SW480 (cell line): ENCODE data around the gene TPSB2.

Experiments used
- DNase-seq: peaks from one replicate; pipeline ENCODE4 v3.0.0-alpha.2; 2016; ENCODE audit warnings: low spot score

The TPSB2 gene

DNA sequence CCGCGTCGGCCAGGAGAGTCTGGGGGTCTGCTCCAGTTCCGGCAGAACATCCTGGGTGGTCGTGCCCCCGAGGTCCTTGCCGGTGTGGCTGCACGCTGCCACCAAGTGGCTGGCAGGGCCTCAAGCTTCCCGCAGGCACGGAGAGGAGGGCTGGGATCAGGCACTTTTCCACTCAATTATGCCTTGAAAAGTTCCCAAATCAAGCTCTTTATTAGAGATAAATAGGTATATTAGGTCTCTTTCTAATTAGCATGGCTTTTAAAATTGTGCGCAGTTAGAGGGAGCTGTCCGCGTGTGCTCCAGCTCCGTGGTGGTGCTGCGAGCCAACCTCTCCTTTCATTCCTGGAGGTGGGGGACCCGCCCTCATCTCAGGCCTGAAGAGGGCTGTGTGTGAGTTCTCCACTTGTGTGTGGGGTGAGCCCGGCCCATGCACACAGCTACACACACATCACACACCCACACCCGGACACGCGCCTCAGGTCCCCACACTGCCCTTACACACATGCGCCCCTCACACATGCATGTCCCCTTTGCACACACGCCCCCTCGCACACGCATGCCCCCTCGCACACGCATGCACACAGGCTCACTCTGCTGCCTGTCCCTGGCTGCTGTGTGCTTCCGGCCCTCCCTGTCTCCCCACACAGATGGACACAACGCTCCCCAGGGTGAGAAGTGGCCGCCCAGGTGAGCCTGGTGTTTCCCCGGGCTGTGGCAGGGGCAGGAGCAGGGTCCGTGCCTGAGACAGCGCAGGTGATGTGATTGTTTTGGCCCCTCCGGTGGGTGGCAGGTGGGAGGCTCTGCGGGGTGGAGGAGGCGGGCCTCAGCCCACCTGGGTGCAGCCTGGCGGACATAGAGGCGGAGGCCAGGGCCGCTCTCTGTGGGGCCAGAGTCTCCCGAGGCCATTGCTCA is 48.3 kb downstream of the TPSB2 start:
- DNase-seq, result no peak

DNA sequence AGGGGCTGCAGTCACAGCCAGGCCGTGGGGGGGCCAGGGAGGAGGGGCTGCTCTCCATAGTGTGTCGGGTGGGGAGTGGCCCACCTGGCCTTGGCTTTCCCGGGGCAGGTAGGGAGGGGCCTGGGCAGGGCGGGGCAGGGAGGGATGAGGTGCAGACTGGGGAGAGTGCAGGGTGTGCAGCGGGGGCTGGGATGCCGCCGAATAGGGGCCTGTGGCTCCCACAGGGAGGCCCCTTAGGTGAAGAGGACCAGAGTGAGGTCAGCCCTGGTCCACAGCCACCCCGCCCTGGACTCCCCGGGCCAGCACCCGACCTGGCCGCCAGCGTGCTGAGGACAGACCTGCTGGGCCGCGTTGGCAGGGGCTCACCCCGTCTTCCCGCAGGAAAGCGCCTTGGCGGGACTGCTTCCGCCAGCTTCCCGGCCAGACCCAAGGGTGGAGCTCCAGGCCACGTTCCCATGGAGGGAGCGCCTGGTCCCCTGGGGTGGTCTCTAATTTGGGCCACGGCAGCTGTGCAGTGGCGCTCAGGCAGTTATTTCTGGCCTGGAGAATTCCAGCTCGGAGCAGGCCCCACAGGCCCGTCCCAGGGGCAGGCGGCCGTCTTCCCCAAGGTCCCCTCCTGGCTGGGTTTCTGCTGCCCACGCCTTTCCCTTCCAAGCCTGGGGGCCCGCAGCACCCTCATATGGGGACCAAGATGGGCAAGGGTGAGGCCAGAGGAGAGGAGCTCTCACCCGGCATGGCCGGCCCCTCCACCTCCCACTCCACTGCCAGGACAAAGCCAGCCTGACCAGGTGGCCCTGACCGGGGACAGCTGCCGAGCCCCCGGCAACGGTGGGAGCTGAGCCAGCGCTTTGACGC is 49.2 kb downstream of the TPSB2 start:
- DNase-seq, result no peak
